HG02610 (cell line): ENCODE results near the gene HECW1.
"Not testable (repeated sequence)": the region's sequence is repeated elsewhere in the genome, so short reads cannot be mapped to it uniquely, and the experiment has no call there.

ENCODE experiments used
- ATAC-seq: cut with Tn5 transposase; IDR thresholded peaks from one replicate; pipeline ENCODE4 v1.9.1; 2021; ENCODE audit warnings: mild to moderate bottlenecking, moderate library complexity; ENCODE audit not compliant: unreplicated experiment

Gene HECW1

DNA sequence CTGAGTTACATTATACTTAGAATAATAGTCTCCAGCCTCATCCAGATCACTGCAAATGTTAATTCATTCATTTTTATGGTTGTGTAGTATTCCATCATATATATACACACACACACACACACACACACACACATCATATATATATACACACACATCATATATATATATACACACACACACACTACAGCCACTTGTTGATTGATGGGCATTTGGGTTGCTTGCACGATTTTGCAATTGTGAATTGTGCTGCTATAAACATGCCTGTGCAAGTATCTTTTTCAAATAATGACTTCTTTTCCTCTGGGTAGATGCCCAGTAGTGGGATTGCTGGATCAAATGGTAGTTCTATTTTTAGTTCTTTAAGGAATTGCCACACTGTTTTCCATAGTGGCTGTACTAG, 233.2 kb downstream of the HECW1 start:
- not testable (repeated sequence) for ATAC-seq

- ATAC-seq: no peak
These were observed 239.2 kb downstream of the HECW1 start for GRCh38 chr7:43351683-43352082.

DNA sequence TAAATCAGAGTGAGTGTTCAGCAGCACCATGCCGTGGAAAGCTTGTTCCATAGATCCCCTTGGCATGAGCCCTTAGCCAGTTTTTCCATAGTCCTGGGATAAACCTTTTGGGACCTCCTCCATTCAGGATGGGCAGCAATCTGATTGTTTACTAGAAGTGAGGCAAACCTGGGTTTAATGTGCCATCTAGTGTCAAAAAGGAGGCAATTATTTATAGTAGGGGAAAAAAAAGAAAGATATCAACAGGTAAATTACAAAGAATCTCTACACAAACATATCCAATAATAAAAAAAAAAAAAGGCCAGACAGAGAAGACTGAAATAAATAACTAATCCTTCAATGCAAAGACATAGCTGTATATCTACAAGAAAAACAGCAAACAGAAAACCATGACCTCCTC, 241.5 kb downstream of the HECW1 start:
- ATAC-seq: no peak

- ATAC-seq: no peak
These were observed 250.2 kb downstream of the HECW1 start for GRCh38 chr7:43362652-43363034.

- no peak for ATAC-seq
These were observed 250.8 kb downstream of the HECW1 start for GRCh38 chr7:43363035-43363791.

- ATAC-seq: no peak
These were observed 251.9 kb downstream of the HECW1 start for GRCh38 chr7:43364391-43364790.

GRCh38 chr7:43372676-43373355, 260.4 kb downstream of the HECW1 start:
- ATAC-seq: no peak

DNA sequence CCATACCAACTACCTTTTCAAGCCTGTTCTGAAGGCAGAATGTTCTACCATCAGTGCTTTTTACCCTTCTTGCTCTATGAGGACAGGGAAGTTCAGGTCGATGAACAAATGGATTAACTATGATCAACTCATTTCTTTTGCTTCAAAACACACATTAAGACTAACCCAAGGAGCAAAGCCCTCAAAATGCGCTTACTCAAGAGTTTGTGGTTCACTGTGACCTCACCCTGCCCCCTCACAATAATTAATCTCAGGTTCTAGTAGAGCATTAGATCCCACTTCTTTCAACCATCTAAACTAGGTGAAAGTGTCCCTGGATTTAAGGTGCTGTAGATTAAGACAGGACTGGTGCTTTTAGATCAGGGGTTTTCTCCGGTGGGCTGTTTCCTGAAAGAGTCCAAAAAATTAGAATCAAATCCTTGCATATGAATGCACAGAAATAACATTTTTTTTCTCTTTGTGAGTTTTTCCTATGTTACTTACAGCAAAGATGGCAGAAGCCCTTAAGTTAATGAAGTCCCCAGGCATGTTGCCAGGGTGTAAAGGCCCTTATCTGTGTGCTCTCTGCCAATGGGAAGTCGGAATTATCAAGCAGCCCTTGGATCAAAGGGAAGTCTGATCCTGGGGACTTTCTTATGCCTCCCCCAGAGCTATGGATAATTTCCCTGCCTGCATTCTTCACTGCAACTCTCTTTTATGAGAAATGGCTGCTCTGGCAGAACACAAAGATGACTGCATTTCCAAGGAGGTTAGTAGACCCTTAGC, 264.9 kb downstream of the HECW1 start:
- no peak for ATAC-seq

- no peak for ATAC-seq
These were observed 266.8 kb downstream of the HECW1 start for GRCh38 chr7:43379210-43379609.

DNA sequence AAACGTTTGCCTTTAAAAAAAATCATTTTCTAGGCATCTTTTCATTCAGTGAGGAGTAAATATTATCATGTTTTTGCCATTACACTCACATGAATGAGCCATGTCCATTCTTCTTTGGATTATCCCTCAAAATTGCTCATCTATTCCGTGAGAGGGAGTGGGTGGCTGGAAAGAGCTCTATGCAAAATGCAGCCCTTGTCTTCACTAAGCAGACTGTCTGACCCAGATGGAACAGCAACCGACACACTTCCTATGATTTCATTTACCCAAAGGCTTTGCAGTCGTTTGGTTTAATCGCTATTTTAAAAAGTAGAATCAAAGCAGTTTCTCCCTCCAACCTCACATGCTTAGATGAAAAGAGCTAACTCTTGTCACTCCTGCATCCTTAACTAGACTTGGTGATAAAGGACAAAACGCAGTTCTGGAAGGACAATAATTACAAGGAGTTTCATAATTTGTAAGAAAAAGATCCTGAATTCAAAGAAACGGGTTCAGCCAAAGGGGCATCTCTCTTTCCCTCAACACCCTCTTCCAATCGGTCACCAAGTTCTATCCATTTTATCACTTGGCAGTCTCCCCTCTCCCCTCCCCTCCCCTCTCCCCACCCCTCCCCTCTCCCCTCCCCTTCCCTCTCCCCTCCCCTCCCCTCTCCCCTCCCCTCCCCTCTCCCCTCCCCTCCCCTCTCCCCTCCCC, 272.3 kb downstream of the HECW1 start:
- ATAC-seq: no peak

- no peak for ATAC-seq
These were observed 272.8 kb downstream of the HECW1 start for GRCh38 chr7:43385309-43385680.

DNA sequence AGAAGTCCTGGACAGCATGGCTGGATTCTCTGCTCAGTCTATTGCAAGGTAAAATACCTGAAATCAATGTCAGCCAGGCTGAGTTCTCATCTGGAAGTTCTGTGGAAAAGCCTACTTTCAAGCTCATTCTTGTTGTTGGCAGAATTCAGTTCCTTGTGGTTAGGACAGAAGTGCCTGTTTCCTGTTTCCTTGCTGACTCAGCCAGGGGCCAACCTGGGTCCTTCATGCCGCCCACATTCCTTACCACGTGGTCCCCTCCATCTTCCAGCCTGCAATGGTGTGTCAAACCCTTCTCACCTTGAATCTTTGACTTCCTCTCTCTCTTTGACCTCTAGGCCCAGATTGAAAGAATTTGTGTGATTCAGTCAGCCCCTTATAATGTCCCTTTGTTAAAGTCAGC, 273.4 kb downstream of the HECW1 start:
- no peak for ATAC-seq

DNA sequence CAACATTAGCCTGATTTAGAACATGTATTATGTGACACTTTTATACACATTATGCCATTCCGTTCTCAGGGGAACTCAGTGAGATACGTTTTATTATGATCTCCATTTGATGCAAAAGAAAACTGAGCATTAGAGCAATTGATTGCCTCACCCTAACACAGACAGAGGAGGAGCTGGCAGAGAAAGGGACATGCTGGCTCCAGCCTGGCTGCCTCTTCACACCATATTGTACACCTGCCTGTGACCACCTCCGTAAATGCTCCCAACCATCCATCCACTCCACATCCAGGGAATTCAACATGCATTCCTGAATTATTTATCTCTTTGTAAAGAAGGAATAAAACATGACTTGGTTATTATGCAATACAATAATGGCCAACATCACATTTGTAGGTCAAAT, 275.5 kb downstream of the HECW1 start:
- ATAC-seq: no peak

GRCh38 chr7:43390576-43390975, 278.1 kb downstream of the HECW1 start:
- ATAC-seq: no peak

DNA sequence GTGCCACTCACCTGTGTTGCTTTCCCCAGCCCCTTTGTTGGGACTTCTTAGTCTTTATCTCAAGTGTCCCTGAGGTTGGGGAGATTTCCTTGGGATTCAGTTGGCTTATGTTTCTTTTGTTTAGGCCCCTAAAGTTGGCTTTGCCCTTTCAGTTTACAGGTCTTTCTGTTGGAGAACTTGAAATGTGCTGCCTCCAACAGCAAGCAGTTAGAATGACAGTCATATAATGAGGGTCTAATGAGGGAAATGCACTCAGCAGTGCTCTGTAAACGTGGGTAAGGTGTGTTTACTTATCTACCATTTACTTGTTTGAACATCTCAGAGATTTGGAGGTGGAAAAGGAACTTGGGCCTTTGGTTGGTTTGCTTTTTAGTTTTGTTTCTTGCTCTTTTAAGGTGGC, 279.1 kb downstream of the HECW1 start:
- ATAC-seq: no peak

DNA sequence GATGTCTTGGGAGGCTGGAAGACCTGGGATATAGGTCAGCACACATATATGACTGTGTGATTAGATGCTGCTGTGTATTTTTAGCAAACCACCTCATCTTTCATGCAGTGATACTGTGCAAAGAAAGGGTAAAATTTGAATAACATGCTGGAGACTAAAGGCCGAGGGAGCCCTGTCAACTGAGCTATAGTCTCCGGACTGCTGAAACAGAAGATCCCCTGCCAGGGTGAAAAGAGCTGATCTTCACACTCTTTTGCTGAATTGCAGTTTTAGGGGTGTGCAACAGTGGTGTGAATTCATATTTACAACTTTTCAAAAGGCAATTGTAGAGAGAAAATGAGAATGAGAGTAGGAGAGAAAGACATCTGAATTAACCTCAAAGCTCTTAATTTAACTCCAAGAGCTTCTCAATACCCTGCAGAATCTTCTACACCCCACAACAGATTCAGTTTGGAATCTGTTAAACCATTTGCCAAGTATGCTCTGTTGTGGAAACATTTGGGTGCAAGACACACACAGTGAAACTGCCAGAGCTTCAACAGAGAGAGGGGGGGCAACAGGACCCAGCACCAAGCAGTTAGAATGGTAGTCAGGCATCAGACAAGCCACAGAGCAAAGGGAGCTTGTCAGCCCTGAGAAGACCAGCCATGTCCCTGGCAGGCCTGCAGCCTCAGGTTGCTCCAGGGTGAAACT, 280.3 kb downstream of the HECW1 start:
- ATAC-seq: no peak

DNA sequence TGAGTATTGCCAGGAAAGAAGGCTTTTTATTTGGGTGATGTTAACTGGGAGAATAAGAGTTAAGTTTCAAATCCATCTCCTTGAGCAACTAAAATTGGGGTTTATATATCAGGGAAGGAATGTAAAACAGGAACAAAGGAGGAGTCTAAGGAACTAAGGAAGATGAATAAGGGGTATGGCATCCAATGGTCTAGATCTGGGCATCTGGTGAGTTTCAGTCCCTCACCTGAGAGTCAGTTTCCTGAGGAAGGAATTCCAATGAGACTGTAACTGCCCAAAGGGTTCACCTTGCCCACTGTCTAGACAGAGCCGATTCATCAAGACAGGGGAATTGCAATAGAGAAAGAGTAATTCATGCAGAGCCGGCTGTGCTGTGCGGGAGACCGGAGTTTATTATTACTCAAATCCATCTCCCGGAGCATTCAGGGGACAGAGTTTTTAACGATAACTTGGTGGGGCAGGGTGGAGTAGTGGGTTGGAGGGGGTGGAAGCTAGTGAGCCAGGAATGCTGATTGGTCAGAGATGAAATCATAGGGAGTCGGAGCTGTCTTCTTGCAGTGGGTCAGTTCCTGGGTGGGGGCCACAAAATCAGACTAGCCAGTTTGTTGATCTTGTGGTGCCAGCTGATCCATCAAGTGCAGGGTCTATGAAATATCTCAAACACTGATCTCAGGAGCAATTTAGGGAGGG, 282.1 kb downstream of the HECW1 start:
- no peak for ATAC-seq

DNA sequence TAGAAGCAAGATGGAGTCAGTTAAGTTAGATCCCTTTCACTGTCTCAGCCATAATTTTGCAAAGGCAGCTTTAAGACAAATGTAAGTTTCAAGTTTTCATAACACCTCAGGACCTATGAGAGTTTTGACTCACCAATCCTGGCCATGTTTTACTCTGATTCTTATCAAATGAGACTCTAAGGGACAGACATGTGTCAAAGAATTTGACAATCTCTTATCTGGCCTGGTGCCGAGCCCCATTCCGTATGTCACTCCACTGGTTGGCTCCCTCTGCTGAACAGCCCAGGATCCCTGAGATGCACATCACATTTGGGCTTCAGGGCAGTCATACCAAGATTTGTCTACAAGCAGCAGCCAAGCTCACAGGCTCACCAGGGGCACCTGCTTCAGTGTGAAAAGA, 282.9 kb downstream of the HECW1 start:
- no peak for ATAC-seq

DNA sequence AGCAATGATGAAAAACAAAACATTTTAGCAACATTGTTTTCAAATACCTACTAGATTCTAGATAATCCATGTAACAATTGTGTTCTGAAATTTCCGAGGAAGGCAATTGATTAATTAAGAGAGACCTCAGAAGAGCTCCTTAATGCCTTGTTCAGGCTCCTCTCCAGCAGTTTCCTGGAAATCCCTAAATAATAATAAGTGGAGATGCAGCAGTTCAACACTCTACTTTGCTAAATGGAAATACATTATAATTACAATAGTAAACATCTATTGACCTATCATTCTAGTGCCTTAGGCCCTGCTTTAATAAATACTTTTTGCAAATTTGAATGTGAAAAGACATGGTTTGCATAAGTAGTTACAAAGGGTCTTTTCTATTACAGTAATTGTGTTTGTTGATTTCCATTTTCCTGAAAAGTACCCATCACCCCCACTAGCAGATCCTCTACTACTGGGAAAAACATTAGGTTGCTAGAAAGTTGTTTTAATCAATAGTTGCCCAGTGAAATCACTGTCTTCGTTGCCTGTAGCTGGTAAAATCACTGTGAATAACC, 283.8 kb downstream of the HECW1 start:
- no peak for ATAC-seq

DNA sequence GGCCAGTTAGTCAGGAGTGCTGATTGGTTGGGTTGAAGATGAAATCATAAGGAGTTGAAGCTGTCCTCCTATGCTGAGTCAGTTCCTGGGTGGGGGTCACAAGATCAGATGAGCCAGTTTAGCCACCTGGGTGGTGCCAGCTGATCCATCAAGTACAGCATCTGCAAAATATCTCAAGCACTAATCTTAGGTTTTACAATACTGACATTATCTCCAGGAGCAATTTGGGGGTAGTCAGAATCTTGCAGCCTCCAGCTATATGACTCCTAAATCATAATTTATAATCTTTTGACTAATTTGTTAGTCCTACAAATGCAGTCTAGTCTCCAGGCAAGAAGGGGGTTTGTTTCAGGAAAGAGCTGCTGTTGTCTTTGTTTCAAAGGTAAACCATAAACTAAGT, 286.4 kb downstream of the HECW1 start:
- ATAC-seq: no peak
